ENCODE measurements around the gene BLNK.

BLNK gene

DNA sequence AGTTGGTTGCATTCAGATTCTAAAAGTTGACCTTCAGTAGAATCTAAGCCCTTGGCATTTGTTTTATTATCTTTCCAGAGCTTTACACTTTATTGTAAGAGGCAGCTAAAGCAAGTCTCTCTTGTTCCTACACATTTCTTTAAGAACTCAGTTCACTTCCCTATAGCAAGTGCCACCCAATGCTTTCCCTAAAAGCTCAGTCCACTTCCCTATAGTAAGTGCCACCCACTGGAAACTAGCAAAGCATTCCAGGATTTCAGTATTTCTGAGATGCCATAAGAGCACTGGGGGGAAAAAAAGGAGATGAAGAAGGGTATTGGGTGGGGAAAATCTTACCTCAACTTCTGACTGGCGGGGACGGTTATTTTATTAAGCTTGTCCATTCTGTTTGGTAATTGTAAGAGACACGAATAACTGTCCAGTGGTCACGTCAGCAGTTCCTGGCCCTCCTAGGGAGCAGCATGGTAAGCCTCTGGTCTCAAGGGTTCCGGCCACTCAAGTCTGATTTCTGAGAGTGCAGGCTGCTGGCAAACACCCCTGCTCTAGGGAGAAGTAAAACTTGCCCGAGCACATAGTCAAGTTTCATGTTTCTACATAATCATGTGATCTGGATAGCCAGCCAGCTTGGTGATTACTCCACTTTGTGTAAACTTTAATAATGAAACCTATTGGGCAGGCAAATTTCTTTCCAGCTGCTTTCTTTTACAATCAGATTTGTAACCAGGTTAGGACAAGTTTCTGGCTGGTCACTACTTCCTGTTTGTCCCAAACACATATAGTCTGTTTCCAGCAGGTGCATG lies at the start of gene BLNK:
TSS of gene BLNK (minus strand) at position 554 of the 800 bp plus-strand sequence. CDS start at position 383, 171 bp downstream.
- DNase-seq = peak; percentile 34

DNA sequence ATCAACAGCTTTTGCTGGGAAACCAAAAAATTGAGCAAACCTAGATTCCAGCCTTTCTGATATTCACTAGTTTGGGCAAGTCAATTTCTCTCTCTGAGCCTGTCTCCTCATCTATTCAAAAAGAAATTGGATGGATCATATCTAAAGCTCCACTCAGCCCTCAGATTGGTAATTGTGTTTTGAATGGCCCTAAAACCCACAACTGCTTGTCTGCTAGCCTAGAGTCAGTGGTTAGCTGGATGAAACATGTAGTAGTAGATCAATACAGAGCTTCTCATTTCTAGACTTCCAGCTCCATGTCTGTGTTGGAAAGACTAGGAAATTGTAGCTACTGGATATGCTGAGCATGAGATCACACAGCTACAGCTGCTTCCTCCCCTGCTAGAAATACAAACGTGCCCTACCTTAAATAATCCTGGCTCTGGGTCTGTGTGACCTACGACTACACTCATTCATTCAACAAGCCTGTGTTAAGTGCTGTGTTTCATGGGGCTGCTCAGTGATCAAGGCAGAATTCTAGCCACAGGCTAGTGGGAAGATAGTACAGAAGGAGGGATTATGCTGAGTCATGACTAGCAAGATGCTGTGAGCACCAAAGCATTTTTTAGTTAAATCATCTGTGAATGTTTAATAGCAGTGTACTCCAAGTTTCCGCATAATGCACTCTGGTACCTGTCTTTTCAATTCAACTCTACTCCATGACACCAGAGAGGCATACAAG lies 48.5 kb upstream of the BLNK start:
- peak; percentile 47 for DNase-seq

DNA sequence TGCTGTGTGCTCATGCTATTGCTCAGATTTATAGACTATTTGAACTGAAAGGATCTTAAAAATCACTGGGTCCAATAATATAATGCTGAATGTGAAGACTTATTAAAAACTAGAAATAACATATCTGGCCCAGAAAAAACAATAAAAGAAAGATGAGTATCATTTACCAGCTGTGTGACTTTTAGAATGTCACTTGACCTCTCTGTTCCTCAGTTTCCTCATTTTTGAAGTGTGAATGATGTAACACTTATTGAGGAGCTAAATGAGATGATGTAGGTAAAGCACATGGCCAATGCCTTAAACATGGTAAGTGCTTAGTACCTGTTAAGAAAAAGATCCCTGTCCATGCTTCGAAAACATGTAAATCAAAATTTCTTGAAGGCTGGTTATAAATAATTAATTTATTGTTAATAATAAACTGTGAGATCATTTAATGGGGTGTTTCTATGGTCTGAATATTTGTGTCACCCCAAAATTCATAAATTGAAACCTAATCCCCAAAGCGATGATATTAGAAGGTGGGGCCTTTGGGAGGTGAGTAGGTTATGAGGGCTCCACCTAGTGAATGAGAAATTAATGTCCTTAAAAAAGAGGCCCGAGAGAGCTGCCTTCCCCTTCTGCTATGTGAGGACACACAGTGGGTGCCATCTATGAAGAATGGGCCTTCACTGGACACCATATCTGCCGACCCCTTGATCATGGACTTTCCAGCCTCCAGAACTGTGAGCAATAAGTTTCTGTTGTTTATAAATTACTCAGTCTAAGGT lies 45.9 kb upstream of the BLNK start:
- DNase-seq = no peak

DNA sequence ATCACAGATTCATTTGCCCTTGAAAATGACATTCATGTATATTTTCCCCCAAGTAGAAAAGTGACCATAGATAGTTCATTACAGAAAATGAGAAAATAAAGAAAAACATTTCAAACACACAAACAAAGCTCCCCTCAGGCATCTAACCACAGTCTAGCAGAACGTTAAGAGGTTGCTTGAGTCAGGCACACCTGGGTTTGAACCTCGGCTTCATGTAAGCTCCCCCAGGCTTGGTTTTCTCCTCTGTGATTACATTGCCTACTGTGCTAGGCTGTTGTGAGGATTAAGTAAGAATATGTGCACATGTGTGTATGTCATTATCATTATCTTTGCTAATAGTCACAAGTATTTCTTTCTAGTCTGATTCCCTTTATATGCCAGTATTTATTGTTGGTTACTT lies 42.0 kb upstream of the BLNK start:
- DNase-seq = peak; percentile 14

DNA sequence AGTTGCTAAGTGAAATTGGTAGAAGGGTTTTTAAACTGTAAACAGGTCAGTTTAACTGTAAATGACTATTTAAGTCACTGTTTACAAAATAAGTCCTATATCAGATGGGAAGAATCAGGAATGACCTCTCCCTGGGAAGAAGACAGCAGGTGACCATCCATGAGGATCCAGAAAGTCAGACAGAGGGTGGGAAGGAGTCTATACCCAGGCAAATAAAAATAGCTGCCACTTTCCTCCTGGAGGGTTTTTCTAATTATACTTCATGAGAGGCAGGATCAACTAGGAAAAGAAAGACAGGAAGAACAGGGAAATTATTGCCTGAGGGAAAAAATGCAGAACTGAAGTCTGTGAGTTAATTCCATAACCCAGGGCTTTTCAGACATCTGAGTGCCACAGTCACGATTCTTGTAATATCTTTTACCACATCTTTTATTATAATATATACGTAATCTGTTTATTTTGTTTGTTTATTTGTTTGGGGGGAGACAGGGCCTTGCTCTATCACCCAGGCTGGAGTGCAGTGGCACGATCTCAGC lies 39.9 kb upstream of the BLNK start:
- no peak for DNase-seq

DNA sequence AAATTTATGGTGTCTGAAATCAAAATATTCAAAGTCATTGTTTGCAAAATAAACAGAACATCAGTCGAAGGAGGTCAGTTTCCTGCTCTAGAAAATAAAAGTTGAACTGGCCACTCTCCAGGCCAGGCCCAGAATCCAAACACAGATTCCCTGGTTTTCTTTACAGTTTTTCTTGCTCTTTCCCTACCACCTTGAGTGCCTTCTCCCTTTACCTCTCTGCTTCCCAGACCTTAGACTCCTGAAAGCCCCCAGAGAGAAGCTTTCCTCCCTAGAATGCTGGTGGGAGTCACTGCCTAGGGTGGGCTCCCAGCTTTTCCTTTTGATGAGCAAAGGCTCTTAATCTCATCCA lies 38.9 kb upstream of the BLNK start:
- no peak for DNase-seq

DNA sequence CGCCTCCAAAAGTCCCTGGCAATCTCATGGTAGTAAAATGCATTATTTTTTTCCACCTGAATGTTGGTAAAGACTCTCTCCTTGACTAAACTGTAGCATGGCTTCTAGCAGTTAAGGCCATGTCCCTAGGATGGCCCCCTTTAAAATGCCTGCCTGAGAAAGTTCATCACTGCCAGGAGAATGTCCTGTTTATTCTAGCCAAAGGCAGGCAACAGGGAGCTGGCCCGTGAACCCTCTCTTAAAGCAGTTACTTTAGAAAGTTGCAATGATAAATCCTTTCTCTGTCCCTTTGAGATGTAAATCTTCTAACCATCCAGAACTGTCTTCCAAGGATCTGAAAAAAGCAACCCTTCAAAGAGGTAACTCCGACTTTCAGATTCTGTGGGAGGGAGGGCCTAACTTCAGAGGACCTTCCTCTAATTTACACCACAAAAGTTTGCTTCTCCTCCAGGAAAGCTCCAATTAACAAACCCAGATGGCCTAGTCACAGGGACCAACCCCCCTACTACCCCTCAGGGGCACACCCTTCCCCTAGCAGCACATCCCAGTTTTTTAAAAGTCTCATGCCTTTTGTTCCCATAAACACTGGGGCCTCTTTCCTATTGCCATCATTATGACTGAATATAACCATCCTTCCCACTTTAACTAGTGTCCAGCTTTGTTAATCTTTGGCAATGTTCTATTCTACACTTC lies 38.4 kb upstream of the BLNK start:
- no peak for DNase-seq

DNA sequence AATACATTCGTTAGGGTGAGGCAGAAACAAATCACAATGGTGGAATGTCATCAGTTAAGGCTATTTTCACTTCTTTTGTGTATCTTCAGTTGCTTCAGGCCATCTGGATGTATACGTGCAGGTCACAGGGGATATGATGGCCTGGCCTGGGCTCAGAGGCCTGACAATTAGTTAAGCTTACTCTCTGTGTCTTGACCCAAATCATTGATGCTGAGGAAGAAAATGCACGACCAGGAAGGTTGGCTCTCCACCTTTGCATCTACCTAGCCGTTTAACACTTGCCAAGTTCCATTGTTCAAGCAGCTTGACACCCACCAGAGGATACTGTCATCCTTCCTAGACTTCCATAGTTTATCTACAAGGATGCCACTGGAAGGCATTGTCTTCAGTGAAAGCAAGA lies 37.5 kb upstream of the BLNK start:
- DNase-seq = peak; percentile 21

DNA sequence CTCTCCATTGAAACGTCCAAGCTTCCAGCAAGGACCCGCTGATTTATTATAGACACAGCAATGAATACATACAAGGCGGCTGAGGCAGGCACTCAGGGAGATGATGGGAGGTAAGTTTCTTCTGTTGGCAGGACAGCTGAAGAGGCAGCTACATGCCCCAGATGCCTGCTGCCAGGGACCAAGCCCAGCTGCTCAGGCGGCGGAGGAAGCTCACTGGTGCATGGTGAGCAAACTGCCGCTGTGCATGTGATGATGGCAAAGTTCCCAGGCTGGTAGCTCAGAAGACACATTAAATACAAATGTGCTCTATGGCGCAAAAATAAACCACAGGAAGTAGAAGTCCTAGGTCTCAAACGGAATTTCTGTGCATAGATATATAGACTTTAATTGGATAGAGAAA lies 35.1 kb upstream of the BLNK start:
- peak; percentile 32 for DNase-seq

DNA sequence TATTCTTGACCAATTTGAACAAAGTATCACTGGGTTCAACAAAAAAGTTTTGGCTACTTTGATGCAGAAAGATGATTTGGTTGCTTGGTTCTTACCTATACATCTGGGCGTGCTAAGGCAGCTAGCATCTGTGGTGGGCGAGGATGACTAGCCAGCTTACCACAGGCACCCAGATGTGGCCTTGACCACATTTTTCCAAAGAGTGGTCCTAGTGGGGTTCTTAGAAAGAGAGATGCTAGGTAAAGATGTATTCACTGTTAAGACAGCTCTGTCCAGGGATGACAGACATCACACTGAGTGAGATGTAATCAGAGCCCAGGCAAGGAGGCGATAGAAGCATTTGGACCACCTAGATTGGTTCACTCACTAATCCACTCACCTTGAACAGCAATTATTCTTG lies 33.6 kb upstream of the BLNK start:
- DNase-seq = no peak

DNA sequence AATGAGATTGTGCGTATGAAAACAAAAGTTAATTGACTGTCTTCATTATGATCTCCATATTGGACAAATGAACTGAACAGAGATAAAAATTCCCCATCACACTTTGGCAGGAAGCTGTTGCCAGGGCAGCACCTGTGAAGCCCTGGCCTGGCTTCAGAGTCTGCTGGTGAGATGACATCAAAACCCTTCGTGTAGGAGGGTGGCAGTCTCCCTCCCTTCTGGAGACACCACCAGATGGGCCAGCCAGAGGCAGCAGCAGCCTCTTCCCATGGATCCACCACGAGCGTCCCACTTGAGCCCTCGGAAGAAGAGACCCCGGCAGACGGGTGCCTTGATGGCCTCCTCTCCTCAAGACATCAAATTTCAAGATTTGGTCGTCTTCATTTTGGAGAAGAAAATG lies 32.9 kb upstream of the BLNK start, which contains the start of gene DNTT:
TSS of gene DNTT (plus strand) at position 205 of the 400 bp plus-strand sequence. CDS start at position 269, 64 bp downstream.
- DNase-seq = no peak

DNA sequence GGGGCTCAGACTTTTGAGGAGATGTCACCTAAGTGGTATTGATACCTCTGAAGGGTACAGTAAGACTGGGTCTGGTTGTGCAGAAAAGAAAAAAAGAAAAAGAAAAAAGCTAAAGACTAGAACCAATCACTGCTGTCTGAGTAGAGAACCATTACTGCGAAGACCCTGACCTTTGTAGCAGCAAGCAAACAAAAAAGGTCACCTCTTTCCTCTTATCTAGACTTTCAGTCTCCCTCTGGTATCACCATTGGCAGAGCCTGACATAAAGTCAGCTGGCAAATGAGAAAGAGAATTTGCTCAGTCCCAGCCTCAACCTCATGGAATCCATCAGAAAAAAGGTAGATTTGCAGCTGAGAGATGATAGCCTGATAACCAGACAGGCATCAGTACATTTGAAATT lies 30.2 kb upstream of the BLNK start:
- no peak for DNase-seq

DNA sequence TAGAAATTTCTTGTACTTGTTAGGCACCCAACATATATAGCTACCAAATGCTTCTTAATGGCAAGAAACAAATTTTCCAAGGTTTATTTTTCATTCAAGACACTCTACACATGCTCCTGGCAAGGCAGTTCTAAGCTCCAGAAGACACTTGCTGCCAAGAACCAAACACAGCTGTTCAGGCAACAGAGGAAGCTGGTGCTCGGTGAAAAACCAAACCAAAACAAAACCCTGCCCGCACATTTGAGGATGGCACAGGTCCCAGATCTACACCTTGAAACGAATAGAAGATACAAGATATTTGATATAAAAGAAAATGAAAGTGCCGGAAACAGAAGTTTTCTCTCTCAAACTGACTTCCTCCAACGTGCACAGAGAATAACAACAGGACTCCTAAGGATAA lies 28.0 kb upstream of the BLNK start:
- DNase-seq = no peak

DNA sequence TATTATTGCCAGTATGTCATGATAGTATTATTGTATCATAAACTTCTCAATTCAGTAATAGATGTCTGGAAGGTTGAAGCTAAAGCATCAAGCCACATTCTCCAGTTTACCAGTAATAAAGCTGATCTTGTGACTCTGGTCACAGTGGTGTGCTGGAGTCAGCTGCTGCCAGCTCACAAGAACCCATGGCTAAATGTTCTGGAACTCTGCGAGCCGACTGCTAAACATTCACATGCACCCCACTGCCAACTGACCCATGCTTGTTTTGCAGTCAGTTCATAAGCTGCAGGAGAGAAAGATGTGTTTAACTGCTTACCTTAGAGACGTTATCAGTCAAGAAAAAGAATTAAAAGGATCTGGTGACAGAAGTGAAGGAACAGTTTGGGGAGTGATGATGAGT lies 27.0 kb upstream of the BLNK start:
- no peak for DNase-seq

DNA sequence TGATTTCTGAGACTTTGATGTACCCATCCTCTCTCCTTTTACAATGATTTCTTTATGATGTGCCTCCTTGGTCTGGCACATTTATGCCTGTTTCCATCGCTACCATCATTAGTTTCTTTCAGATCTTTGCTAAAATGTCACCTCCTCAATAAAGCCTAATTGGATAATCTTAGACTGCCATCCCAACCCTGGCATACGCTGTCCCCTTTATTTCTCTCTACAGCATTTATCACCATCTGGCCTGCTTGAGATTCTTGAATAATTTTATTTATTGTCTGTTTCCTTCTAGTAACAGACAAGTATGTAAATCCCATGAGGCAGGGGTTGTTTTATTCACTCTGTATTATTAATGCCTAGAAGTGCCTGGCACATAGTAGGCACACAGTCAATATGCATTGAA lies 26.1 kb upstream of the BLNK start:
- DNase-seq = no peak

DNA sequence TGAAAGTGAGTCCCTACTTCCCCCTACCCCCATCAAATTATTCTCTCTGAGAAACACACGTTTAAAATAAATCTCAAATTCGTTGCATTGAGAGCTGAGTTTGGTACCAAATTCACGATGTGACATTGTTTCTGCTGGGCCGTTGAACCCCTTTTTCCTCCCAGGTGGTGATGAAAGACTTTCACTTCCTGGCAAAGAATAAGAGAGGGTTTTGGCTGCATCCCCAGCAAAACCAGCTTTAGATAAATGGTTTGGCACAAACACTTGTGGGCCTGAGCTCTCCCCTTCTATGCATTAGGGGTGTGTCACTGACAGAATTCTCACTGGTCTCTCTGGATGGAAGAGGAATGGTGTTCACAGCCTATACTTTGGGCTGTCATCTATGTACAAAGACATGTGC lies 24.1 kb upstream of the BLNK start:
- no peak for DNase-seq

DNA sequence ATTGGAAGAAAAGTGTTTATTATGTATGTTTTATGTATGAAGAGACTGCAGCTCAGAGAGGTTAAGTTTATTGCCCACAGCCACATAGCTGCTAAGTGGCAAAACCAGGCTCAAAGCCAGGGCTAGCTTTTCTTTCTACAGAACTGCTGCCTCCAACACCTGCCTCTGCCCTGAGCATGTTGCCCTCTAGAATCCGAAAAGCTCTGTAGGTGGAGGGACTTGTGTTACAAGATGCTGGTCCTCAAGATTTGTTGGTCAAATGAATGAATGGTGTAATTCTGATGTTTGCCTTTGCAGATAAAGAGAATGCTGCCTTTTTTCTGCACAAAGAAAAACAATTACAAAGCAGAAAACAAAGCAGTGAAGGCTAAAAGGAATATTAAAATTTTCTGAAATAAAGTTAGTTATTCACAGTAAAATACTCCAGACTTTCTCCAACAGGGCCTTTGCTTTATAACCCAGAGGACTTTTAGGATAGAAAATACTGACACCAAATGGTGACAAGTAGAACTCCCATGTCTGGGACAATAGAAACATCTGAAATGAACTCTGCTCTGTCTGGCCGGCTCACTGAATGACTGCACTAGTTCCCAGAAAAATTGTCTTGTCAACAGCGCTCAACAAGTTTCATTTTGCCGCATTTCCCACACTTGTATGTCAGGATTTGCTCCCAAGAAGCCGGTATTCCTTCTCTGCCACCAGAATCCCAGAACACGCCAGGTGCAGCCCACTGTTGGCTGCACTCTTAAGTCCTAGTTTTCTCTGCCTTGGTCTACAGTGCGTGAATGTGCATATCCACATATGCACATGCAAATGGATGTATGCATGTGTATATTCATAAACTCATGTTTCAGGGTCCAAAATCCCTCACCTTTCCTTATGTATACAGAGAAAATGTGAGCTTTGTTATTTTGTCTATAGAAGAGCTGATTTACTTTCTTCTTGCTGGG lies 21.9 kb upstream of the BLNK start:
- no peak for DNase-seq

DNA sequence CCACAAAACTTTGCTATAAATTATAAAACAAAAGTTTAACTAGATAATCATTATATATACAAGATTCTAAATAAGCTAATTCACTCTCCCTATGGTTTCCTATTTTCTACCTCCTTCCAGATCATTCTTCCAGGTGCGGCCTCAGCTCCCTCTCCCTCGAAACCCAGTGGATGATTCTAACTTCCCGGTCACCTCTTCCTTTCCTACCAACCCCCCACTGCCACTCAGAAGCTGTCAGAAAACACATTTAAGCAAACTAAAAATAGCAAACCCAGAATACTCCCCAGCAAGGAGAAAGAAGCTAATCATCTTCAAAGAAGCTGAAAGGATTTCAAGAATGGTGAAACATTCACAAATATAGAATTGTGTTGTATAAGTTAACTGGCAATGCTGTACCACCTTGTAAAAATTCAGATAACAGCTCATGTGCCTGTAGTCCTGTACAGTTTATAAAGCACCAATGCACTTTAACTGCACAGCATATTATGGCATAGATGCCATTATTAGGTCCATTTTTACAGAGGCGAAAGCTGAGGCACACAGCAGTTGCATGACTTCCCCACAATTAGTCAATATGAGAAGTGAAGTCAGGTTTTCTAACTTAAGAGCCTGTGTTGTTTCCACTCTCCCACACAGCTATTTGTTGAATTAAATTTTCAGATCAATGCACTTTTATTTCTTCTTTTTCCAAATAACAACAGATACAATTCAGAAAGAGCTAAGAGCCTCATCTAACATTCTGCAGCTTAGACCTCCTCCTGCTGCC lies 19.2 kb upstream of the BLNK start:
- DNase-seq = no peak

DNA sequence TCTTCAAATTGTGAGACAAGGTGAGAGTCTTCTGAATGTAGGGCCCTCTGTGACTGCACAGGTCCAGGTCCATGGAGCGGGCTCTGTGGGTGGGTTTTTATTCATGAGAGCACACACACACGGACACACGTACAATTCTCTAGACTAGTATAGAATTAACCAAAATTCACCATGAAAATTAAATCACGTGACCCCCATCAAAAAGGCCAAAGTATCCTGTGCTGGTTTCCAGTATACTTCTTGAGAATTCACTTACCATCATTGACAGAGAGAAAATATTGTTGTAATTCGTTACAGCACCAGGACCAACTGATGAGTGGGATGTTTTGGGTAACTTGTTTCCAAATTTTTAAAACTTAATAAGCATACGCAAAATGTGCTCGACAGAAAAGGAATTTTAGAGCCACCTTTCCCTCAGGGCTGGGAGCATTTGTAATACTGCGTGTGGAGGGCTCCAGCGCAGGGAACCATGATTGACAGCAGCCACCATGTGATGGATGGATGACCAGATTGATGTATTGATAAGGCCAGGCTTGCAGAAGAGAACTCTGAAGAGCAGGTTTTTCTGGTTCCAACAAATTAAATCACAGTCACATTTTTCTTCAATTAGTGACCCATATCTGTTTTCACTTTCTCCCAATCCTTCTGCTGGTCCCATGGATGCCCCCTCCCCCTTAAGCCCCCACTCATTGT lies 18.0 kb upstream of the BLNK start:
- DNase-seq = no peak

DNA sequence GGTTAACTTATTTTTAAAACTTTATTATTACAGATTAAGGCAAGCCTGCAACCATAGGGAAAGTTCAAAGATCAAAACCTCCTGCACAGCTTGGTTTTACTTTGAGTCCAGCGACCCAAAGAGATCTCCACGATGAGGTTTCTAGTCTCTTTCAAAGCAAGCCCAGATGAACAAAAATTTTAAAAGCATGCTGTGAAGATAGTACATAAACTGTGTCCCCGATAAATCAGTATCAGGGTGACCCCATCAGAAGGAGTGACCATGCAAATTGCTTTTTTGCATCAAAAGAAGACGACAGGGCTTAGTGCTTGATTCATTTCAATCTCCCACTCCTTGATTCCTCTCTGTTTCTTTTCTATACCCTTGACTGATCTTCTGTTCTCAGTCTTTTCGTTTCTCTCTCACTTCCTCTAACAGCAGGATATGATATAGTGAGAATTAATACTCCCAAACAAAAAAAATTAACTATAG lies 16.8 kb upstream of the BLNK start:
- DNase-seq = no peak
